Right cardiac atrium (tissue), 5 donors: Measurements from ENCODE around the gene CHTOP. TPM values are rescaled to one million over a fixed set of nuclear protein-coding genes. Genes with fewer than 3 reads are reported as not detected.
A peak's percentile ranks its signal among the peaks of the same experiment; 100 is the strongest.

Experiments used
- ATAC-seq, 2 donors: fragments of 200-7000 bp; cut with Tn5 transposase; one replicate each; pipeline versions ENCODE4 v1.8.0 to v1.9.1; 2020; ENCODE audit warnings: moderate library complexity in 2 of 2, mild to moderate bottlenecking in 1 of 2
- DNase-seq, 3 donors: peaks; one replicate each; pipeline ENCODE4 v3.0.0-alpha.2; 2020
- H3K27ac ChIP-seq: one replicate; pipeline ENCODE4 v1.5.1; 2013; ENCODE audit warnings: mild to moderate bottlenecking, low read length, control low read depth, moderate library complexity
- H3K27me3 ChIP-seq: one replicate; pipeline ENCODE4 v1.6.1; 2013; ENCODE audit not compliant: control insufficient read depth, insufficient read depth
- H3K4me1 ChIP-seq: one replicate; pipeline ENCODE4 v1.6.1; 2013; ENCODE audit warnings: low read length; ENCODE audit not compliant: control insufficient read depth, insufficient read depth
- H3K4me3 ChIP-seq: one replicate; pipeline ENCODE4 v1.5.1; 2013; ENCODE audit warnings: low read length, control low read depth
- H3K9me3 ChIP-seq: one replicate; pipeline ENCODE4 v1.6.1; 2013; ENCODE audit warnings: low read length; ENCODE audit not compliant: control insufficient read depth
- WGBS: extraction: QIAGEN DNeasy Blood & Tissue Kit; methylation state at CpG from one replicate; pipeline ENCODE4 v1.1.7; 2013; 5-methylcytosine and 5-hydroxymethylcytosine counted together
- intact Hi-C, 4 donors: fragments of 100-400 bp; cut with DNase I; formaldehyde crosslinking; loops; one replicate each; pipeline versions ENCODE4 v1.11.0 to v1.14.0; 2022 to 2023
- polyA plus RNA-seq: library from polyadenylated mRNA; stranded (reverse); fragments of 200-250 nt; gene quantifications from one replicate; pipeline ENCODE4 v1.2.3, GENCODE V29; 2013
- total RNA-seq, 4 donors: library from RNA; stranded (reverse); fragmentation: NEBNext Ultra II Directional; extraction: Animal tissue kit (Norgen Biotek cat#: 25700); gene quantifications; one replicate each; pipeline ENCODE4 v1.2.1, GENCODE V29; 2021
- donor health status: healthy with polysubstance abuse.
- donor health status: DM: no; HTN: yes; CAD: no.
- donor health status: DM: no; HTN: no; CAD: no.
- donor health status: DM: no; HTN: yes; CAD: no; lungs with severe emphysema.
- donor health status: DM: yes; HTN: yes; CAD: no.

CHTOP gene
- total and polyA plus RNA-seq, 5 donors = 56.1 to 75.3 (median 65.0) TPM

DNA sequence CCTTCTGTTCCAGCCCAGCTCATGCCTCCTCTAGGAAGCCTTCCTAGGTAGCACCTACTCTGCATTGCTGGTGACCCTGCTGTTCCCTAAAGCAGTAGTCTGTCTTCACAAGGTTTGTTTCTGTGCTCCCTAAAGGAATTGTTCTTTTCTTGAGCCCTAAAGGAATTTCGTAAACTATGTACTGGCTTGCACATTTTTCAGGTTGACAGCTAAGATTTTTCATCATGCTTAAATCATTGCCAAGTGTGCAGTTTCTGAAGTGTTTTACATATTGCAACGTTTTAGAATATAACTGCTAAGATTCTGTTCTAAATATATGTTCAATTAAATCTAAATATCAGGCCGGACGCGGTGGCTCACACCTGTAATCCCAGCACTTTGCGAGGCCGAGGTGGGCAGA lies 34.0 kb upstream of the CHTOP start:
- intact Hi-C loops = no loop called here
- ATAC-seq (no peak), DNase-seq (no peak)
- Histone ChIP-seq H3K27ac (no peak overlapping the region), H3K4me3 (no peak overlapping the region), H3K9me3 (no peaks in the 10 kb centered on the region), H3K4me1 (no peaks in the 10 kb centered on the region), H3K27me3 (no peaks in the 10 kb centered on the region)
- 91% methylated on average over 7 of the region's 7 CpGs for WGBS

- intact Hi-C loops = no loop called here
- WGBS = 92% methylated on average over 6 of the region's 6 CpGs
Measured at GRCh38 chr1:153602749-153603148, 31.1 kb upstream of the CHTOP start.

GRCh38 chr1:153606194-153606593 lies 27.7 kb upstream of the CHTOP start:
- WGBS = 93% methylated on average over 11 of the region's 11 CpGs
- H3K9me3 ChIP-seq = no peaks in the 10 kb centered on the region
- ATAC-seq (no peak), DNase-seq (no peak)
- intact Hi-C loops = no loop called here
- H3K4me1 ChIP-seq = peaks cover 12% of the 10 kb centered on the region
- H3K4me3 ChIP-seq = no peak overlapping the region
- H3K27ac ChIP-seq = no peak overlapping the region
- H3K27me3 ChIP-seq = no peaks in the 10 kb centered on the region

More at GRCh38 chr1:153602749-153603148, 31.1 kb upstream of the CHTOP start:
- Histone ChIP-seq H3K4me1 (no peaks in the 10 kb centered on the region), H3K27ac (no peak overlapping the region), H3K9me3 (no peaks in the 10 kb centered on the region), H3K27me3 (no peaks in the 10 kb centered on the region), H3K4me3 (no peak overlapping the region)
- ATAC-seq (no peak), DNase-seq (no peak)

GRCh38 chr1:153607381-153607780 lies 26.5 kb upstream of the CHTOP start:
- Histone ChIP-seq H3K27ac (peak overlapping the region; percentile 77), H3K27me3 (no peaks in the 10 kb centered on the region), H3K9me3 (no peaks in the 10 kb centered on the region), H3K4me1 (peaks cover 12% of the 10 kb centered on the region), H3K4me3 (no peak overlapping the region)
- DNase-seq = no peak
- WGBS = 83% methylated on average over 8 of the region's 8 CpGs
- intact Hi-C loops = no loop called here
- ATAC-seq = no peak

- peaks cover 12% of the 10 kb centered on the region for H3K4me1 ChIP-seq
- peak overlapping the region; percentile 30 for H3K4me3 ChIP-seq
- H3K27me3 ChIP-seq = no peaks in the 10 kb centered on the region
- 70% methylated on average over 7 of the region's 7 CpGs for WGBS
- DNase-seq (no peak), ATAC-seq (peak in 1 of 2 donors; percentile 5)
- H3K9me3 ChIP-seq = no peaks in the 10 kb centered on the region
- intact Hi-C loops = no loop called here
- peak overlapping the region; percentile 77 for H3K27ac ChIP-seq
Measured at GRCh38 chr1:153608089-153608682, 25.7 kb upstream of the CHTOP start.

DNA sequence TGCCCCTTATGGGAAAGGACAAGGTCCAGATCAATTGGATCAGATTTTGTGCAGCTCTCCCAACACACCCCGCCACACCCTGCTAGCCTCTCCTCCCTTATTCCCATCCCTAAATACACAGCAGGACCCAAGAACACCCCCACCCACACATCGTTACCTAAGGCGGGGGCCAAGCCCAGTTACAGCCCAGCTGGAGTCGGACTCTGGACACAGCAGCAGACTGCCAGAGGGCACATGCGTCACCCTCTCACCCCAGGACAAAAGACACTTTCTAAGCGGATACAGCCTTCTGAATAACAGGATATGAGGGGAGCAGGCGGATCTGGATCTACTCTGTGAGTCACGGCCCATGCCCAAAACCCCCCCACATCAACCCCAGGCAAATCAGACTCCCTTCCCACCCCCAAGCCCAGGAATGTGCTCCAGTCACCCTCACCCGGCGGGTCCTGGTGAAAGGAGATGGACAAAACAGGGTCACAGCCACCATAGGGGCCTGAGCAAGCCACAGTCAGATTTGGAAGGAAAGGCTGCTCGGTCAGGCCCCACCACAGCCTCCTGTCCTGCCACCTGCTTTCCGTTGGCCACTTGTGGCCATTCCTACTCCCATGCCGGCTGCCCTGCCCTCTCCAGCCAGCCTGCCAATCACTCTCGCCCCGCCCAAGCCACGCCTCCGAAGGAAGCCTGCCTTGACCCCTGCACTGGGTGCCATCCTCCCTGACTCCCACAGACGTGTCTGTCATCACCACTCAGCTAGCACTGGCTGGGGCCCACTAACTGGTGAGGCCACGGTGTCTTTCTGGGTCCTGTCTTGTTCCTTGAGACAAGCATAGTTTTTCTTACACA lies 24.9 kb upstream of the CHTOP start:
- 39% methylated on average over 19 of the region's 19 CpGs for WGBS
- intact Hi-C loops = no loop called here
- peaks cover 12% of the 10 kb centered on the region for H3K4me1 ChIP-seq

GRCh38 chr1:153609585-153609907 lies 24.3 kb upstream of the CHTOP start:
- DNase-seq (no peak), ATAC-seq (no peak)
- intact Hi-C loops = no loop called here
- Histone ChIP-seq H3K4me1 (peaks cover 12% of the 10 kb centered on the region), H3K27ac (peak overlapping the region; percentile 83), H3K9me3 (no peaks in the 10 kb centered on the region), H3K4me3 (no peak overlapping the region), H3K27me3 (no peaks in the 10 kb centered on the region)
- WGBS = 45% methylated on average over 6 of the region's 6 CpGs

More for the DNA sequence above, 24.9 kb upstream of the CHTOP start:
- peak; percentile 85 to 90 (median 89) for DNase-seq
- Histone ChIP-seq H3K27me3 (no peaks in the 10 kb centered on the region), H3K27ac (peak overlapping the region; percentile 83), H3K9me3 (no peaks in the 10 kb centered on the region), H3K4me3 (peak overlapping the region; percentile 30)
- ATAC-seq = peak; percentile 75 to 90

DNA sequence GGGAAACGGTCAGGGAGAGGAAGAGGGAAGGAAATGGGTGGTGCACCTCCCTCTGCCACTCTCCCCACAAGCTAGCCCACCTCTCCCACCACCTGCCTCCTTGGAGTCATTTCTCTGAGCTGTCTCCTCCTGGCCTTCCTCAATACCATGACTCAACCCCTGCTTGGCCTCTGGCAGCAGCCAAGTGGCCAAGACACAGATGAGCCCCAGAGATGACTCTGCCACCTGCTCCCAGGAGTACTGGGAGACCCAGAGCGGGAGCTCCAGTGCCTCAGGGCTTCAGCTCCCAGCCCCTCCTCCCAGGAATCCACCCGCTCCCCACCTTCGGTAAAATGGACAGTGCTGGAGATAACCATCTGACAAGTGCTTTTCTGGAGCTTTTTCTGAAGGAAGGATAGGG lies 23.5 kb upstream of the CHTOP start:
- Histone ChIP-seq H3K27me3 (no peaks in the 10 kb centered on the region), H3K27ac (peak overlapping the region; percentile 83), H3K4me1 (peaks cover 12% of the 10 kb centered on the region), H3K9me3 (no peaks in the 10 kb centered on the region), H3K4me3 (no peak overlapping the region)
- no peak for DNase-seq
- WGBS = 60% methylated on average over 4 of the region's 4 CpGs
- ATAC-seq = no peak
- intact Hi-C loops = loop anchor here in 1 of 4 donors (5.0 kb wide), 1 partner anchor 38 kb away; no protein-coding TSS in a partner anchor

GRCh38 chr1:153610811-153611301 lies 23.0 kb upstream of the CHTOP start:
- no peak for ATAC-seq
- intact Hi-C loops = loop anchor here in 1 of 4 donors (5.0 kb wide), 1 partner anchor 39 kb away; no protein-coding TSS in a partner anchor
- 86% methylated on average over 7 of the region's 7 CpGs for WGBS
- peak overlapping the region; percentile 13 for H3K27ac ChIP-seq
- H3K9me3 ChIP-seq = no peaks in the 10 kb centered on the region
- H3K4me1 ChIP-seq = peaks cover 12% of the 10 kb centered on the region
- H3K27me3 ChIP-seq = no peaks in the 10 kb centered on the region
- no peak for DNase-seq
- no peak overlapping the region for H3K4me3 ChIP-seq

DNA sequence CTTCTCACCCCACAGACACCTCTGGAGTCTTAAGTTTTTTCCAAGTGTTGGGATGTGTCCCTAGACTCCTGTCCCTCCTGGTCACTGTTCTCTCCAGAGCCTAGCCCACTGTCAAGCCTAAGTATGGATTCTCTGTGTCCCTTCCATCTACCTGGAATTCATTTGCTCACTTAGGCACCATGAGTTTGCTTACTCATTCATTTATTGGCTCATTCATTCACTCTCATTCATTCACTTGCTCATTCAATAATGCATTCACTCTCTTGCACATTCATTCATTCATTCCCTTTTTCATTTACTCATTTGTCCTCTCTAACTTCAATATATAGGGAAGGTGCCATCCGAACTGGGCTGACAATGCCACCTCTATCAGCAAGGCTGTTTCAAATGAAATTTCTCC lies 22.5 kb upstream of the CHTOP start:
- H3K4me3 ChIP-seq = peak overlapping the region; percentile 70
- ATAC-seq (no peak), DNase-seq (no peak)
- peak overlapping the region; percentile 78 for H3K27ac ChIP-seq
- intact Hi-C loops = loop anchor here in 1 of 4 donors (5.0 kb wide), 1 partner anchor 39 kb away; no protein-coding TSS in a partner anchor
- H3K4me1 ChIP-seq = peaks cover 15% of the 10 kb centered on the region
- H3K27me3 ChIP-seq = no peaks in the 10 kb centered on the region
- no peaks in the 10 kb centered on the region for H3K9me3 ChIP-seq
- WGBS = 64% methylated on average over 1 of the region's 1 CpG

- no peaks in the 10 kb centered on the region for H3K27me3 ChIP-seq
- intact Hi-C loops = loop anchor here in 1 of 4 donors (5.0 kb wide), 1 partner anchor 40 kb away; no protein-coding TSS in a partner anchor
- H3K4me1 ChIP-seq = peaks cover 23% of the 10 kb centered on the region
- H3K4me3 ChIP-seq = peak overlapping the region; percentile 70
- no peaks in the 10 kb centered on the region for H3K9me3 ChIP-seq
- DNase-seq (peak in 1 of 3 donors; percentile 67), ATAC-seq (peak in 1 of 2 donors; percentile 18)
- peak overlapping the region; percentile 78 for H3K27ac ChIP-seq
- 39% methylated on average over 11 of the region's 11 CpGs for WGBS
Measured at GRCh38 chr1:153612111-153612754, 21.6 kb upstream of the CHTOP start.
